Body of pancreas (tissue), 4 donors: Measurements from ENCODE around the gene SOX4. TPM values are rescaled to one million over a fixed set of nuclear protein-coding genes. Genes with fewer than 3 reads are reported as not detected.

Source experiments
- ATAC-seq: fragments of 150-250 bp; one replicate; pipeline ENCODE4 v1.9.1; 2016
- DNase-seq, 4 donors: peaks; one replicate each; pipeline ENCODE4 v3.0.0-alpha.2; 2019
- H3K27ac ChIP-seq, 4 donors: fragments of 200-600 bp; sonication (generic); 1 replicate in 3 of 4; 2 replicates in 1 of 4; pipeline versions ENCODE4 v1.5.1 to v1.6.1; 2016 to 2019; ENCODE audit warnings: mild to moderate bottlenecking in 1 of 4, mixed read lengths in 1 of 4, moderate library complexity in 1 of 4
- H3K27me3 ChIP-seq, 2 donors: fragments of 200-600 bp; sonication (generic); one replicate each; pipeline ENCODE4 v1.6.0; 2016; ENCODE audit warnings: mild to moderate bottlenecking in 1 of 2
- H3K36me3 ChIP-seq, 2 donors: fragments of 200-600 bp; sonication (generic); replicated peaks in 1 of 2; 2 replicates each; pipeline ENCODE4 v1.5.1; 2016; ENCODE audit warnings: low read depth in 2 of 2; ENCODE audit not compliant: insufficient read depth in 1 of 2
- H3K4me1 ChIP-seq: fragments of 200-600 bp; sonication (generic); one replicate; pipeline ENCODE4 v1.6.0; 2016
- H3K4me3 ChIP-seq, 2 donors: fragments of 200-600 bp; sonication (generic); 1 replicate in 1 of 2; 2 replicates in 1 of 2; pipeline ENCODE4 v1.5.1; 2016 to 2019
- H3K9me3 ChIP-seq, 3 donors: fragments of 200-600 bp; sonication (generic); 1 replicate in 2 of 3; 2 replicates in 1 of 3; pipeline ENCODE4 v1.5.1; 2016
- CTCF ChIP-seq, 7 experiments: fragments of 450-650 bp in 4 of 7; fragments of 200-600 bp in 3 of 7; sonication (generic) in 3 of 7; IDR thresholded peaks; one replicate each; pipeline ENCODE4 v1.5.1; 2016 to 2019; ENCODE audit warnings: antibody characterized with exemption in 7 of 7
- POLR2A ChIP-seq, 3 donors: fragments of 450-650 bp; IDR thresholded peaks; one replicate each; pipeline ENCODE4 v1.6.1; 2016; ENCODE audit warnings: antibody characterized with exemption in 3 of 3, mild to moderate bottlenecking in 2 of 3
- WGBS, 2 donors: methylation state at CpG; one replicate each; pipeline ENCODE4 v1.1.5; 2017; 5-methylcytosine and 5-hydroxymethylcytosine counted together
- intact Hi-C: fragments of 100-400 bp; cut with DNase I; formaldehyde crosslinking; loops from one replicate; pipeline ENCODE4 v1.15.1; 2023
- total RNA-seq, 2 donors: library from RNA; depleted of rRNA; stranded (reverse); fragments of >200 nt; gene quantifications; one replicate each; pipeline ENCODE4 v1.1.0, GENCODE V29; 2016

Gene SOX4
- total RNA-seq, 2 donors from 2014 or later: 17.8 to 20.0 TPM

GRCh38 chr6:21556968-21557721 lies 36.4 kb upstream of the SOX4 start:
- TF ChIP-seq CTCF (IDR thresholded peaks at IDR 0.05): no peak
- no peak for TF ChIP-seq POLR2A (IDR thresholded peaks at IDR 0.05)
- ATAC-seq: peak; percentile 96
- intact Hi-C loops: no loop called here

GRCh38 chr6:21559238-21559637 lies 34.3 kb upstream of the SOX4 start:
- TF ChIP-seq POLR2A (IDR thresholded peaks at IDR 0.05): no peak
- DNase-seq (no peak), ATAC-seq (no peak)
- WGBS, 2 donors: 79 to 85% methylated on average over 3 of the region's 3 CpGs
- intact Hi-C loops: no loop called here
- Histone ChIP-seq H3K4me1 (peaks cover 24% of the 10 kb centered on the region), H3K27ac (no peak overlapping the region), H3K9me3 (no peaks in the 10 kb centered on the region), H3K36me3 (no peaks in the 10 kb centered on the region), H3K4me3 (no peak overlapping the region), H3K27me3 (no peaks in the 10 kb centered on the region)

More at GRCh38 chr6:21556968-21557721, 36.4 kb upstream of the SOX4 start:
- H3K27ac ChIP-seq: peak overlapping the region; percentile 18 to 58 (median 40)
- H3K36me3 ChIP-seq: no peaks in the 10 kb centered on the region
- DNase-seq: peak in 3 of 4 donors; percentile 44 to 67 (median 49)
- no peaks in the 10 kb centered on the region for H3K9me3 ChIP-seq
- H3K27me3 ChIP-seq: no peaks in the 10 kb centered on the region
- H3K4me1 ChIP-seq: peaks cover 24% of the 10 kb centered on the region
- 10 to 13% methylated on average over 5 of the region's 5 CpGs for WGBS, 2 donors
- no peak overlapping the region for H3K4me3 ChIP-seq

GRCh38 chr6:21560249-21560648 lies 33.3 kb upstream of the SOX4 start:
- Histone ChIP-seq H3K9me3 (no peaks in the 10 kb centered on the region), H3K36me3 (no peaks in the 10 kb centered on the region), H3K4me3 (no peak overlapping the region), H3K27me3 (no peaks in the 10 kb centered on the region), H3K4me1 (peaks cover 24% of the 10 kb centered on the region), H3K27ac (no peak overlapping the region)
- no peak for DNase-seq
- intact Hi-C loops: no loop called here
- WGBS, 2 donors: 83 to 87% methylated on average over 2 of the region's 2 CpGs
- TF ChIP-seq CTCF (IDR thresholded peaks at IDR 0.05) (no peak), POLR2A (IDR thresholded peaks at IDR 0.05) (no peak)
- ATAC-seq: no peak

GRCh38 chr6:21565431-21565830 lies 28.1 kb upstream of the SOX4 start:
- H3K36me3 ChIP-seq: no peaks in the 10 kb centered on the region
- ATAC-seq (no peak), DNase-seq (no peak)
- intact Hi-C loops: no loop called here
- H3K9me3 ChIP-seq: no peaks in the 10 kb centered on the region
- H3K27me3 ChIP-seq: no peaks in the 10 kb centered on the region
- WGBS, 2 donors: 59 to 65% methylated on average over 1 of the region's 1 CpG
- H3K4me3 ChIP-seq: no peak overlapping the region
- H3K4me1 ChIP-seq: no peaks in the 10 kb centered on the region
- TF ChIP-seq CTCF (IDR thresholded peaks at IDR 0.05): no peak
- TF ChIP-seq POLR2A (IDR thresholded peaks at IDR 0.05): no peak
- no peak overlapping the region for H3K27ac ChIP-seq

DNA sequence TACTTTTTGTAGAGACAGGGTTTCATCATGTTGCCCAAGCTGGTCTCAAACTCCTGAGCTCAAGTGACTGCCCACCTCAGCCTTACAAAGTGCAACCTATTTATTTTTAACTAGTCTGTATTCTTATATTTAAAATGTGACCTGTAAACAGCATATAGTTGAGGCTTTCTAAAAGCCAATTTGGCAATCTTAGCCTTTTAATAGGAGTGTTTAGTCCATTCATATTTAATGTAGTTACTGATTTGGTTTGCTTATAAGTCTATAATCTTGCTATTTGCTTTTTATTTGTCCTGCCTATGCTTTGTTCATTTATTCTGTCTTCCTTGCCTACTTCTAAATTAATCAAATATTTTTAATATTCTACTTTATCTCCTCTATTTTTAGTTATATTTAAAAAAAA lies 15.0 kb upstream of the SOX4 start:
- H3K36me3 ChIP-seq: no peaks in the 10 kb centered on the region
- TF ChIP-seq POLR2A (IDR thresholded peaks at IDR 0.05): no peak
- no peak for TF ChIP-seq CTCF (IDR thresholded peaks at IDR 0.05)
- no peaks in the 10 kb centered on the region for H3K9me3 ChIP-seq
- DNase-seq: no peak
- no peak overlapping the region for H3K27ac ChIP-seq
- no peak for ATAC-seq
- no peak overlapping the region for H3K4me3 ChIP-seq
- H3K27me3 ChIP-seq: no peaks in the 10 kb centered on the region
- H3K4me1 ChIP-seq: no peaks in the 10 kb centered on the region
- intact Hi-C loops: no loop called here
